Effector memory CD4-positive, alpha-beta T cell (primary cell): ENCODE results near the gene LRIG2.

ENCODE experiments used
- DNase-seq, 3 donors: peaks; one replicate each; pipeline ENCODE4 v3.0.0-alpha.2; 2020
- H3K27ac ChIP-seq: 2 replicates; pipeline ENCODE4 v1.7.0; 2013; ENCODE audit warnings: mild to moderate bottlenecking, low read length, moderate library complexity; ENCODE audit not compliant: insufficient read depth, poor library complexity, severe bottlenecking
- H3K27me3 ChIP-seq: replicated peaks from 2 replicates; pipeline ENCODE4 v1.7.0; 2013; ENCODE audit warnings: mild to moderate bottlenecking, low read length; ENCODE audit not compliant: insufficient read depth, control insufficient read depth, poor library complexity, severe bottlenecking
- H3K36me3 ChIP-seq: 2 replicates; pipeline ENCODE4 v1.7.0; 2013; ENCODE audit warnings: mild to moderate bottlenecking, low read length, moderate library complexity; ENCODE audit not compliant: control insufficient read depth, insufficient read depth
- H3K4me1 ChIP-seq: 2 replicates; pipeline ENCODE4 v1.7.0; 2013; ENCODE audit warnings: low read length, mild to moderate bottlenecking; ENCODE audit not compliant: control insufficient read depth, insufficient read depth, poor library complexity, severe bottlenecking
- H3K4me3 ChIP-seq: 2 replicates; pipeline ENCODE4 v1.7.0; 2013; ENCODE audit warnings: low read length, low read depth, mild to moderate bottlenecking; ENCODE audit not compliant: insufficient read depth, poor library complexity, severe bottlenecking
- H3K9me3 ChIP-seq: 2 replicates; pipeline ENCODE4 v1.7.0; 2013; ENCODE audit warnings: mild to moderate bottlenecking, low read length, moderate library complexity; ENCODE audit not compliant: control insufficient read depth

The LRIG2 gene

GRCh38 chr1:113123737-113124136 lies 50.7 kb downstream of the LRIG2 start:
- peaks cover 53% of the 10 kb centered on the region for H3K36me3 ChIP-seq
- no peaks in the 10 kb centered on the region for H3K9me3 ChIP-seq
- no peak for DNase-seq
- no peak overlapping the region for H3K27ac ChIP-seq
- no peak overlapping the region for H3K4me3 ChIP-seq
- no peaks in the 10 kb centered on the region for H3K27me3 ChIP-seq
- no peaks in the 10 kb centered on the region for H3K4me1 ChIP-seq

DNA sequence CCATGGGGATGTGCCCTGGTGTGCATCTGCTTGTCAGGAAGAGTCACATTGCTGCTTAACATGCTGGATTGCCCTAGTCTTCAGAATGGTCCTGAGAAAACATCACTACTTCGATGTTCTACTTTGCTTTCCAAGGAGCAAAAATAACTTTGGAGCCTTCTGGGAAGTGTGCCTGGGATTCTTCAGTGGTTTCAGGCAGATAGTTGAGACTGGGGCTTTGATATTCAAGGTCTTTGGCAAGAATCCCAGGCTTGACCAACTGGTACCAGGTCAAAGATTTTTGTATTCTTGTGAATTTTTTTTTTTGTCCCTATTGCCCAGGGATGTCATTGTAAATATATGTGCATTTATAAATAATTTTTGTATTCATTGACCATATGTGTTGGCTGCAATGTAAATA lies 51.4 kb downstream of the LRIG2 start:
- no peak for DNase-seq
- no peaks in the 10 kb centered on the region for H3K27me3 ChIP-seq
- H3K4me3 ChIP-seq: no peak overlapping the region
- no peaks in the 10 kb centered on the region for H3K4me1 ChIP-seq
- no peak overlapping the region for H3K27ac ChIP-seq
- H3K36me3 ChIP-seq: peaks cover 47% of the 10 kb centered on the region
- H3K9me3 ChIP-seq: no peaks in the 10 kb centered on the region

DNA sequence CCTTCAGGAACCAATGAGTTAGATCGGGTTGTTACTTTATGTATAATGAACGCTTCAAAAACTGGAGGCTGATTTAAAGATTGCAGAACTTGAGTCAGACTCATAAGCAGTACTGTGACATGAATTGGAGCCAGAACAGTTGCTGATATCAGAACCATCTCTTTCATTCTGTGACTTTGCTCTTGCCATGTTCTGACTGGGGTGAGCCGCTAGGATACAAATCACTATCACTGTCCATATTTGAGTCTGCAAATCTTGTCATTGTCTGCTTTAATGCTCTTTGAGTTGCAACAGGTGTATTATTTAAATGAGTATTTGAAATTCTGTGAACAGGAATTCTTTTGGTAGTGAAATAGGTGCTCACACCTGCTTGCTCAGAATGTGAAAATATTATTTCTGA lies 52.5 kb downstream of the LRIG2 start:
- Histone ChIP-seq H3K36me3 (peaks cover 39% of the 10 kb centered on the region), H3K27me3 (no peaks in the 10 kb centered on the region), H3K4me1 (no peaks in the 10 kb centered on the region), H3K9me3 (no peaks in the 10 kb centered on the region), H3K4me3 (no peak overlapping the region), H3K27ac (no peak overlapping the region)
- DNase-seq: no peak

DNA sequence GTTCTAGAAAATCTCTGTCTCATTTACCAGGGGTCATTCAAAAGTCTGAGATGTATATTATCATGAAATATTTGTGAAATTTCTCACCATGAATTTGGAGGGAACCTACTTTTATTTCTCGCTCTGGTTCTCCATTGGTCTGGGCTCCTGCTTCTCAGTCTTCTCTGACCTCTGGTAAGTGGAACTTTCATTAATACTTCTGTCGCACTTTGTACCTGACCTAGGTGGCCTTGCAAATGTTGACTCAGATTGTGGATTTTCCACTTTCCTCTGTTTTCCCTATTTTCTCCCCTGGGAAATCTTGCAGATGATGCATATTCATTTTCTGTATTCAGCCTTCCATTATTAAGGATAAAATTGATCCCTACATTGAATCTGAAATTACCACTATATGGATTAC lies 53.2 kb downstream of the LRIG2 start:
- peaks cover 33% of the 10 kb centered on the region for H3K36me3 ChIP-seq

DNA sequence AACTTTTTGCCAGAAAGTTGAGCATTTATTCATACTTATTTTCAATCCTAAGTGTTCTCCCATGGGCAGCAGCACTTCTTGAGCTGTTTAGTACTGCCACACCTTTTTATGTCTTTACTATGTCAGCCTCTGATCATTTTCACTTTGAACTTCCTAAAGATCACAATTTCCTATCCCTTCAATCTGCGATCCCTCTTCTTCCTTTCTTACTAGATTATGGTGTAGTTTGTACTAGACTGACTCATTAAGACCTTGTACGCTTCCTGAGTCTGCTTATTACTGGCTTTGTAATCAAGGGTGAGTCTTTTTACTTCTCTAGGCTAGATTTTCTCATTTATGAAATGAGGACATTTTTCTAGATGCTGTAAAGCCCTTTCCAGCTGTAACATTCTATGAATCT lies 55.1 kb downstream of the LRIG2 start:
- DNase-seq: no peak
- Histone ChIP-seq H3K4me1 (no peaks in the 10 kb centered on the region), H3K27me3 (no peaks in the 10 kb centered on the region), H3K36me3 (peaks cover 18% of the 10 kb centered on the region), H3K27ac (no peak overlapping the region), H3K9me3 (no peaks in the 10 kb centered on the region), H3K4me3 (no peak overlapping the region)

More for the DNA sequence above, 53.2 kb downstream of the LRIG2 start:
- Histone ChIP-seq H3K4me3 (no peak overlapping the region), H3K9me3 (no peaks in the 10 kb centered on the region), H3K27me3 (no peaks in the 10 kb centered on the region), H3K27ac (no peak overlapping the region), H3K4me1 (no peaks in the 10 kb centered on the region)
- no peak for DNase-seq

DNA sequence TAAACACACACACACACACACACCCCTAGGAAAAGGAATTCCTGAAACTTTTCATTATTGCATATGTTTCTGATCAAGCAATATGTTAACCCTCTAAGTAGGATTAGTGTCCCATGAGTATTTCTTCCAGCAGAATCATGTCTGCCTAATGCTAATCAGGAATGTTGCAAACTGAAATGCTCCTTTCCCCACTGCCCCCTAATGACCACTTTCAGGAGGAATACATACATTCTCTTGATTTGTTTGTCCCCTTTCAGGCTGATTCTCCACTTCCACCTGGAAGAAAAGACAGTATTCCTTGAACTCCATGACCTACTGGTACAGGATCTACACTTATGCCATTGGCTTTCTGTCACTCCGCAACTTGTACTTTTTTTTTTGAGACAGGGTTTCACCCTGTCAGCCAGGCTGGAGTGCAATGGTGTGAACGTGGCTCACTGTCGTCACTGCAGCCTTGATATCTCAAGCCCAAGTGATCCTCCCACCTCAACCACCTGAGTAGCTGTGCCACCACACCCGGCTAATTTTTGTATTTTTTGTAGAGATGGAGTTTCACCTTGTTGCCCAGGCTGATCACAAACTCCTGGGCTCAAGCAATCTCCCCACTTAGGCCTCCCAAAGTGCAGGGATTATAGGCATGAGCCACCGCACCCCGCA lies 56.7 kb downstream of the LRIG2 start:
- no peak for DNase-seq
- no peak overlapping the region for H3K27ac ChIP-seq
- H3K4me3 ChIP-seq: no peak overlapping the region
- no peaks in the 10 kb centered on the region for H3K9me3 ChIP-seq
- H3K4me1 ChIP-seq: no peaks in the 10 kb centered on the region
- H3K27me3 ChIP-seq: no peaks in the 10 kb centered on the region
- peaks cover 7% of the 10 kb centered on the region for H3K36me3 ChIP-seq

- Histone ChIP-seq H3K36me3 (no peaks in the 10 kb centered on the region), H3K27ac (no peak overlapping the region), H3K4me1 (no peaks in the 10 kb centered on the region), H3K9me3 (no peaks in the 10 kb centered on the region), H3K4me3 (no peak overlapping the region), H3K27me3 (no peaks in the 10 kb centered on the region)
- DNase-seq: no peak
Measured at GRCh38 chr1:113133038-113133437, 60.0 kb downstream of the LRIG2 start.

GRCh38 chr1:113133759-113134158 lies 60.8 kb downstream of the LRIG2 start:
- no peak overlapping the region for H3K27ac ChIP-seq
- no peaks in the 10 kb centered on the region for H3K9me3 ChIP-seq
- no peak overlapping the region for H3K4me3 ChIP-seq
- no peaks in the 10 kb centered on the region for H3K27me3 ChIP-seq
- H3K4me1 ChIP-seq: no peaks in the 10 kb centered on the region
- DNase-seq: no peak
- no peaks in the 10 kb centered on the region for H3K36me3 ChIP-seq

- Histone ChIP-seq H3K9me3 (no peaks in the 10 kb centered on the region), H3K4me1 (no peaks in the 10 kb centered on the region), H3K4me3 (no peak overlapping the region), H3K27me3 (no peaks in the 10 kb centered on the region), H3K27ac (no peak overlapping the region), H3K36me3 (no peaks in the 10 kb centered on the region)
- DNase-seq: no peak
Measured at GRCh38 chr1:113135460-113135859, 62.5 kb downstream of the LRIG2 start.

DNA sequence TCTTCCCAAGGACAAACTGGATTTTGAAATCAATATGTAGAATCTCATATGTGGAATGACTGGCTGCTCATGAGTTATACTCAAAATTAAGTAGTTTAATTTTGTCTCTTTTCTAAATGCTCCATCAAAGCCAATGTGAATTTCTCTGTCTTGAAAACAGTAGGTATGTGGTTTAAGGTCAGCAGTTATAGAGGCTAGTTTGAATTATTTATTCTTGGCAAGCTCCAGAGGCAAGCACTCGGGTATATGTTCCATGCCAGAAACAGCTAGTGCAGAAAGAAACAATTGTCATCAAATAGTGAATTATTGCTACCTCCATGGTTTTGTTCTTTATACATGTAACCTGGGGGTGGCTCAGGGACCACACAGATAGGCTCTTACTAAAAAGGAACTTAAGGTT lies 63.5 kb downstream of the LRIG2 start:
- H3K27me3 ChIP-seq: no peaks in the 10 kb centered on the region
- DNase-seq: no peak
- H3K4me3 ChIP-seq: no peak overlapping the region
- no peaks in the 10 kb centered on the region for H3K36me3 ChIP-seq
- no peaks in the 10 kb centered on the region for H3K4me1 ChIP-seq
- H3K27ac ChIP-seq: no peak overlapping the region
- no peaks in the 10 kb centered on the region for H3K9me3 ChIP-seq
